Measurements from ENCODE around the gene INSYN2A. TPM values are rescaled to one million over a fixed set of nuclear protein-coding genes. Genes with fewer than 3 reads are reported as not detected.

The INSYN2A gene
- total and polyA plus RNA-seq, 2 experiments from 2014 or later = 0.28 to 1.3 TPM

- no peaks in the 10 kb centered on the region for H3K27me3 ChIP-seq (ENCODE audit: insufficient read depth)
- ATAC-seq (no peak), DNase-seq (ENCODE audit: low spot score) (no peak)
- no peak overlapping the region for H3K4me3 Mint-ChIP-seq
- no peak overlapping the region for H3K4me3 ChIP-seq
- H3K4me2 ChIP-seq = no peak overlapping the region; the same call in 1 of the 2 replicates
- H3K36me3 ChIP-seq (ENCODE audit: insufficient read depth) = no peaks in the 10 kb centered on the region
- H3K4me1 Mint-ChIP-seq = peaks cover 43% of the 10 kb centered on the region
- TF ChIP-seq CREB1 (CRISPR knock-in tag; IDR thresholded peaks at IDR 0.05; ENCODE audit: low read depth) (no peak), POLR2AphosphoS5 (IDR thresholded peaks at IDR 0.05; ENCODE audit: low read depth) (no peak), ZNF462 (CRISPR knock-in tag; IDR thresholded peaks at IDR 0.05) (no peak), JUNB (IDR thresholded peaks at IDR 0.05; ENCODE audit: unreplicated experiment) (no peak), ZNF331 (CRISPR knock-in tag; IDR thresholded peaks at IDR 0.05; ENCODE audit: low read depth) (no peak), ZNF114 (CRISPR knock-in tag; IDR thresholded peaks at IDR 0.05) (no peak)
- H3K9me3 Mint-ChIP-seq = no peaks in the 10 kb centered on the region
- no peaks in the 10 kb centered on the region for H3K79me2 ChIP-seq (replicated peaks; ENCODE audit: insufficient read depth)
- H3K9me2 ChIP-seq (ENCODE audit: insufficient read depth) = no peaks in the 10 kb centered on the region
- no peaks in the 10 kb centered on the region for H3K36me3 Mint-ChIP-seq (ENCODE audit: low read depth)
- 0 out of 2 replicates have a peak overlapping the region, but pooled peaks have one; percentile 32 for H3K27ac ChIP-seq (ENCODE audit: low read depth)
- peak overlapping the region; percentile 30; the same call in 1 of the 2 replicates for H3K27ac Mint-ChIP-seq
- H2AFZ ChIP-seq = no peak overlapping the region
- peaks cover 12% of the 10 kb centered on the region for H3K4me1 ChIP-seq (ENCODE audit: insufficient read depth)
- no peaks in the 10 kb centered on the region; the same call in 1 of the 2 replicates for H4K20me1 ChIP-seq (replicated peaks; ENCODE audit: insufficient read depth)
- H3K27me3 Mint-ChIP-seq (ENCODE audit: insufficient read depth, low read depth, poor library complexity) = peaks cover 6% of the 10 kb centered on the region
- H3F3A ChIP-seq (replicated peaks; ENCODE audit: low read depth) = no peaks in the 10 kb centered on the region
These were observed 14.6 kb upstream of the INSYN2A start for GRCh38 chr10:127210936-127211466.

- H3K79me2 ChIP-seq (replicated peaks; ENCODE audit: insufficient read depth) = no peaks in the 10 kb centered on the region
- H3F3A ChIP-seq (replicated peaks; ENCODE audit: low read depth) = no peaks in the 10 kb centered on the region
- H3K27ac Mint-ChIP-seq = no peak overlapping the region
- H3K4me1 ChIP-seq (ENCODE audit: insufficient read depth) = no peaks in the 10 kb centered on the region
- H3K27me3 ChIP-seq (ENCODE audit: insufficient read depth) = no peaks in the 10 kb centered on the region
- peaks cover 25% of the 10 kb centered on the region for H3K4me1 Mint-ChIP-seq
- ATAC-seq = no peak
- no peak overlapping the region for H3K4me2 ChIP-seq
- no peak overlapping the region for H3K4me3 ChIP-seq
- no peak for DNase-seq (ENCODE audit: low spot score)
- no peaks in the 10 kb centered on the region; the same call in 2 of the 3 replicates for H3K36me3 Mint-ChIP-seq (ENCODE audit: low read depth)
- no peaks in the 10 kb centered on the region; the same call in 1 of the 2 replicates for H4K20me1 ChIP-seq (replicated peaks; ENCODE audit: insufficient read depth)
- peaks cover 6% of the 10 kb centered on the region for H3K27me3 Mint-ChIP-seq (ENCODE audit: insufficient read depth, low read depth, poor library complexity)
- H3K9me3 Mint-ChIP-seq = no peaks in the 10 kb centered on the region
- H3K4me3 Mint-ChIP-seq = no peak overlapping the region
- no peaks in the 10 kb centered on the region for H3K36me3 ChIP-seq (ENCODE audit: insufficient read depth)
- H3K27ac ChIP-seq (ENCODE audit: low read depth) = no peak overlapping the region
- no peak overlapping the region for H2AFZ ChIP-seq
- H3K9me2 ChIP-seq (ENCODE audit: insufficient read depth) = no peaks in the 10 kb centered on the region
- no peak for TF ChIP-seq POLR2AphosphoS5 (IDR thresholded peaks at IDR 0.05; ENCODE audit: low read depth)
- no peak for TF ChIP-seq ZNF114 (CRISPR knock-in tag; IDR thresholded peaks at IDR 0.05)
- no peak for TF ChIP-seq NANOG (IDR thresholded peaks at IDR 0.05; ENCODE audit: borderline replicate concordance)
- no peak for TF ChIP-seq STAT1 (IDR thresholded peaks at IDR 0.05; ENCODE audit: unreplicated experiment)
These were observed 10.7 kb upstream of the INSYN2A start for GRCh38 chr10:127207081-127207480.

Data from GM23338 (cell line).